Myocyte (in vitro differentiated cells): ENCODE measurements around the gene MLXIPL. TPM values are rescaled to one million over a fixed set of nuclear protein-coding genes. Genes with fewer than 3 reads are reported as not detected.
A peak's percentile ranks its signal among the peaks of the same experiment; 100 is the strongest.
"Not testable (repeated sequence)": the region's sequence is repeated elsewhere in the genome, so short reads cannot be mapped to it uniquely, and the experiment has no call there.

Experiments used
- DNase-seq: peaks from one replicate; pipeline ENCODE4 v3.0.0-alpha.2; 2012; ENCODE audit warnings: low read depth
- total RNA-seq: library from RNA; depleted of rRNA; stranded (reverse); fragments of >200 nt; gene quantifications from 2 replicates; pipeline ENCODE4 v1.2.3, GENCODE V29; 2014

Gene MLXIPL
- total RNA-seq, 1 donor from 2014 or later, result 18.6 TPM

DNA sequence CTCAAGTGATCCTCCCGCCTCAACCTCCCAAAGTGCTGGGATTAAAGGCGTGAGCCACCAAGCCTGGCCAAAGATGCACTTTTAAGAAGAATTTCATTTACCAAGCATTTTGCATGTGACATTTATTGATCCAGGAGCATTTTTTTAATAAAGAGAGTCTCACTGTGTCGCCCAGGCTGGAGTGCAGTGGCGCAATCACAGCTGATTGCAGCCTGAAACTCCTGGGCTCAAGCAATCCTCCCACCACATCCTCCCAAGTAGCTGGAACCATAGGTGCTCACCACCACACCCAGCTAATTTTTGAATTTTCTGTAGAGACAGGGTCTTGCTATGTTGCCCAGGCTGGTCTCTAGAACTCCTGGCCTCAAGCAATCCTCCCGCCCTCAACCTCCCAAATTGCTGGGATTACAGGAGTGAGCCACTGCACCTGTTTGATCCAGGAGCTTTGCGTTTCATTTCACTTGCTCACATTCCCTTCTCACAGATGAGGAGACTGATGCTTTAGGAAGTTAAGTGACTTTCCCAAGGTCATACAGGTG is 41.6 kb downstream of the MLXIPL start:
- no peak for DNase-seq

- DNase-seq, result not testable (repeated sequence)
Observed at GRCh38 chr7:73581006-73581405, 43.3 kb downstream of the MLXIPL start.

GRCh38 chr7:73578342-73579128 is 45.8 kb downstream of the MLXIPL start, which contains the start of gene TBL2:
TSS of gene TBL2 (minus strand) at chr7:73578579. CDS start at chr7:73578549, 30 bp downstream.
- DNase-seq, result peak; percentile 100

GRCh38 chr7:73577627-73578341 is 46.5 kb downstream of the MLXIPL start:
- no peak for DNase-seq

GRCh38 chr7:73573791-73574190 is 50.5 kb downstream of the MLXIPL start:
- no peak for DNase-seq

GRCh38 chr7:73573276-73573675 is 51.0 kb downstream of the MLXIPL start:
- no peak for DNase-seq

DNA sequence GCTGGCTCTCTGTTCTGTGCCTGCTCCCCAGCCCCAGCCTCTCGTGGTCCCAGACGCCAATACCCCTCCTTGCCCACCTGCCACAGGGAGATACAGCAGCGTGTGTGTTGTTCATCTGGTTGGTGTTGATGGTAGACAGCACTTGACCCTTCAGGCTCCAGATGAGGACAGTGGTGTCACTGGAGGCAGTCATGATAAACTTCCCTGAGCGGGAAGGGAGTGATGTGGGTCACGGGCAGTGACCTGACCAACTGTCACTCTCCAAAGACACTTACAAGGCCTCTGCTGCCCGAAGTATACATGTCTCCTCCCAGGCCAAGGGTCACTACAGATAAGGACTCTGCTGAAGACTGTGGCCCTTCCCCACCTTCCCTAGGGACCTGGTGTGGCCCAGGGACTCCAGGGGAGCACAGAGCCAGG is 51.5 kb downstream of the MLXIPL start:
- DNase-seq, result no peak

GRCh38 chr7:73570977-73571376 is 53.3 kb downstream of the MLXIPL start:
- DNase-seq, result no peak

GRCh38 chr7:73570521-73570920 is 53.8 kb downstream of the MLXIPL start:
- DNase-seq, result no peak

GRCh38 chr7:73569042-73569608 is 55.2 kb downstream of the MLXIPL start:
- DNase-seq, result peak; percentile 65

DNA sequence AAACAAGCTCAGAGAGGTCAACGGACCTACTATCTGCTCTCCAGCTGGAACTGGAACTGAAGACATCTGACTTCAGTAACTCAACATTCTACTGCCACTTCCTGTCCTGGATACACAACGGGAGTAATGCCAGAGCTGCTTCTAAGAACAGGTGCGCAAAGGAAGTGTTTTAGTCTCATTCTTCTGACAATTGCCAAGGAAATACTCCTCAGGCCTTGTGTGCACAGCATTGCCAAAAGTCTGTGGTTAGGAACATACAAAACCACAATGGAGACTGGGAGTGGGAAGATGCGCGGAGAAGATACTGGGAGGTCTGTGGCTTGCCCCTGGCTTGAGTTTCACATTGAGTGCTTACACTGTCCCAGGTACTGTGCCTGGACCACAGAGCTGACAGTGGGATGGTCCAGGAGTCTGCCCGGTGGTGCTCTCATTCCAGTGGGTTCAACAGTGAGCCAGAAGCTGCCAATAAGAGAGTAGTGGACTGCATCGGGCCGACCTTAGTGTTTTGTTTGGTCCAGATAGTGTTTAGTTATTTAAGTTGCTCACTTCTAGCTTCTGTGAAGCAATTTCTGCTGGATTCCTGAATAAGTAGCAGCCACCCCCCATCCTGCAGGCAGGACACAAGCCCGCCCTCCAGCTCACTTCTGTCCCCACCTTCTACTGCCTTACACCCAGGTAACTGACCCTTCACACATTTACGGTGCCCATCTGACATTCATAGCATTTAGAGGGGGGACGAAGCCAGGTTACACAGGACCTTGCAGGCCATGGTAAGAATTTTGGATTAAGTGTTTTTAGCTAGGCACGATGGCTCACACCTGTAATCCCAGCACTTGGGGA is 56.3 kb downstream of the MLXIPL start:
- DNase-seq, result peak; percentile 81

DNA sequence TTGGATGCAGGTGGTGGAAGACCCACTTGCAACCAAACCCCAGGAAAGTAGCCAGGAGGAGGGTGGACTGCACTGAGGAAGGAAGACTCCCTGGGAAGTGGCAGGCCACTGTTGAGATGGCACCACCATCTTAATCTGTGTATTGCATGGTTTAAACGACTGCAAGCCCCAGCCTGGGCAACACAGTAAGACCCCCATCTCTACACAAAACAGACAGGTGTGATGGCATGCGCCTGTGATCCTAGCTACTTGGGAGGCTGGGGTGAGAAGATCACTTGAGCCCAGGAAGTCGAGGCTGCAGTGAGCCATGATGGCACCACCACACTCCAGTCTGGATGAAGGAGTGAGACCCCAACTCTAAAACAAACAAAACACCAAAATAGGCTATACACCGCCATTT is 57.2 kb downstream of the MLXIPL start:
- no peak for DNase-seq

DNA sequence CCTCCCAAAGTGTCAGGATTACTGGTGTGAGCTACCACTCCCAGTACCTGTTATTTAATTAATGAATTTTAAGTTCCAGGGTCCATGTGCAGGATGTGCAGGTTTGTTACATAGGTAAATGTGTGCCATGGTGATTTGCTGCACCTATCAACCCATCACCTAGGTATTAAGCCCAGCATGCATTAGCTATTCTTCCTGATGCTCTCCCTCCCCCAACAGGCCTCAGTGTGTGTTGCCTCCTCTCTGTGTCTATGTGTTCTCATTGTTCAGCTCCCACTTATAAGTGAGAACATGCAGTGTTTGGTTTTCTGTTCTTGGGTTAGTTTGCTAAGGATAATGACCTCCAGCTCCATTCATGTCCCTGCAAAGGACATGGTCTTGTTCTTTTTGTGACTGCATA is 57.9 kb downstream of the MLXIPL start:
- DNase-seq, result not testable (repeated sequence)

GRCh38 chr7:73565675-73566340 is 58.5 kb downstream of the MLXIPL start:
- no peak for DNase-seq

- peak; percentile 90 for DNase-seq
Observed at GRCh38 chr7:73560109-73560835, 64.0 kb downstream of the MLXIPL start.

DNA sequence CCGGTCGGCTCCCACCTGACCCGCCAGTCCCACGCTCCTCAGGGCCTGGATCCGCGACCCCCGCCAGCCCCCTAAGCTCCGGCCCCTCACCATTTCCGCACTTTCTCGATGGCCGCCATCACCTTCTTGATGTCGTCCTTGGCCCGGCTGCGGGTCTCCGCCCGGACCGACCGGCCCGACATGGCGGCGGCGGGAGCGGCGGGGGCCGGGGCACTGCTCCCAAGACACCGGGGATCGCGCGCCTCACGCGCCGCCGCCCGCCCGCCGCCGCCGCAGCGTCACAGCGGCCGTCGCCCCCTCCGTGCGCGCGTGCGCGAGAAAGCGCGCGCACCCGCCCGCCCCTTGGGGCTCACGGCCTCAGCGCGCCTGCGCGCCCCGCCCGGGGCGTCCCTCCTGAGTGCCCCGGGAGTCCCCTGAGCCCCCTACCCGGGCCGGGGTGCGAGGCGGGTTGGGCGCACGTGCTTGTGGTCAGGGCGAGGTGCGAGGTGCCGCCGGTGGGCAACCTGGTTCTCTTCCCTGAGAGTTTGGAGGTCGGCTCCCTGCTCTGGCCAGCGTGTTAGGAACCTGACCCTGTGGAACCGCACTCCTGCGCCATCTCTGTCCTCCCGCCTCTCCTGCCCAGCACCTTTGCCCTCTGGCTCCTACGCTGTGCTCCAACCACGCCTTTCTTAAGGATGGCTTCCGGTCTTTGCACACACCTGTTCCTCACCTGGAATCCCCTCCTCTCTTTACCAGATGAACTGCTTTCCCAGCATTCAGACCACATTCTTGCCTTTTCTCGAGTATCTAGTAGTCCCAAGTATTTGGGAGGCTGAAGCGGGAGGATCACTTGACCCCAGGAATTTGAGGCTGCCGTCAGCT is 66.7 kb downstream of the MLXIPL start, which contains the start of gene BCL7B:
BCL7B (minus strand) TSS at position 294 of the 861 bp plus-strand sequence; CDS start at position 182, 112 bp downstream.
- DNase-seq, result peak; percentile 82

- peak; percentile 95 for DNase-seq
Observed at GRCh38 chr7:73557108-73557396, 67.3 kb downstream of the MLXIPL start.

- DNase-seq, result no peak
Observed at GRCh38 chr7:73556208-73557107, 67.9 kb downstream of the MLXIPL start.
